ENCODE measurements around the gene S1PR4. TPM values are rescaled to one million over a fixed set of nuclear protein-coding genes. Genes with fewer than 3 reads are reported as not detected.

Gene S1PR4
- total RNA-seq, 4 donors from 2014 or later, result 1.6 to 9.9 (median 2.5) TPM

DNA sequence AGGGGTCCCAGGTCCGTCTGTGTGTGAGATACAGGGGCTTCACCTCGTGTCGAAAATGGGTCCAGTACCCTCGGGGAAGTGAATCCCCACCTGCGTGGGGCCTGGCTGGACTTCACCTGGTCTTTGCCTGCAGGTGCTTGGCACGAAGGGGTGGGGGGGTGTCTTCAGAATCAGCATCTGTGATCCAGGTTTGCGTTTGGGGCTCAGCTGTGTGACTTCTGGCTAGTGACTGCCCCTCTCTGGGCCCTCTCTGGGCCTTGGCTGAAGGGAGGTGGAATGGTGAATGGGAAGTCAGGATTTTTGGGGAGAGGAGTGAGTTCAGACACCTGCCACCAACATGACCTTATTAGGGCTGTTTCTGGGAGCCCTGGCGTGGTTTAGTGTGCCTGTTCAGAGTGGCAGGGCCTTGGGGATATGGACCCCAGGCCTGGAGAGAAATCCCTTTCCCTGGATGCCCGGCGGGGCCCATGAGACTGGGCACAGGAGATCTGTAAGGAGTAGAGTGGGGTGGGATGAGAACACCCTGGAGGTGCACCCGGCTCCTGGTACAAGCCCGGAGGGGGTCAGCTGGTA lies 48.6 kb downstream of the S1PR4 start:
- peaks cover 0 to 16% of the 10 kb centered on the region in 2 donors for H3K27me3 ChIP-seq
- TF ChIP-seq POLR2A (IDR thresholded peaks at IDR 0.05), result no peak
- no peak for TF ChIP-seq CTCF (IDR thresholded peaks at IDR 0.05)

DNA sequence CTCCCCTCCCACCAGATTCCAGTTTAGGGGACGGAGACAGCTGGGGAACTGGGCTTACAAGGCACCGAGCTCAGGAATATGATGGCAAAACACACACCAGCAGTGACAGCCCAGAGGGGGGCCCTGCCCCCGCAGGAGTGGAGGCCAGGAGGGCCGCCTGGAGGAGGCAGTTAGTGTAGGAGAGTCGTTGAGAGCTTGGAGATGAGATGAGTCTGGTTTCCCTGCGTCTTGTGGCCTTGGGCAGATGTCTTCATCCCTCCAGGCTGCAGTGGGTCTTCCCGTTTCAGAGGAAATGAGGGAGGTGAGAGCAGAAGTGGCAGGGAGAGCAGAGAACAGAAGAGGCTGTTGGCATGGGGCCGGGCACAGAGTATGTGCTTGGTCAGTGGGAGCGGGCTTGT lies 50.8 kb downstream of the S1PR4 start:
- Histone ChIP-seq H3K9me3 (no peaks in the 10 kb centered on the region), H3K36me3 (no peaks in the 10 kb centered on the region), H3K4me3 (no peak overlapping the region), H3K27ac (no peak overlapping the region), H3K27me3 (peaks cover 0 to 16% of the 10 kb centered on the region in 2 donors), H3K4me1 (peaks cover 0 to 5% (median 2%) of the 10 kb centered on the region in 4 donors)
- DNase-seq, result no peak
- TF ChIP-seq POLR2A (IDR thresholded peaks at IDR 0.05) (no peak), CTCF (IDR thresholded peaks at IDR 0.05) (no peak)

More for the DNA sequence above, 48.6 kb downstream of the S1PR4 start:
- H3K27ac ChIP-seq, result no peak overlapping the region
- DNase-seq, result no peak
- no peaks in the 10 kb centered on the region for H3K36me3 ChIP-seq
- no peaks in the 10 kb centered on the region for H3K9me3 ChIP-seq
- no peak overlapping the region for H3K4me3 ChIP-seq
- H3K4me1 ChIP-seq, result peaks cover 0 to 5% (median 2%) of the 10 kb centered on the region in 4 donors

Other genes with a start within 250 kb of the S1PR4 start
- gene ZNF77, start 233.8 kb upstream of the S1PR4 start, total RNA-seq, result 1 to 10 TPM; 3.7 to 7.5 (median 5.6) TPM
- gene TLE6, start 201.2 kb upstream of the S1PR4 start, total RNA-seq, result 1 to 10 TPM in 2 of 4 donors, not detected in 2; 1.9 to 2.5 TPM
- gene TLE2, start 149.5 kb upstream of the S1PR4 start, total RNA-seq, result 10 to 100 TPM in 3 of 4 donors, 1 to 10 TPM in 1; 4.6 to 45.2 (median 29.2) TPM
- gene TLE5, start 116.3 kb upstream of the S1PR4 start, total RNA-seq, result 100 to 1,000 TPM; 134 to 366 (median 289) TPM
- gene GNA11, start 84.4 kb upstream of the S1PR4 start, total RNA-seq, result 100 to 1,000 TPM; 120 to 557 (median 456) TPM
- gene GNA15, start 42.7 kb upstream of the S1PR4 start, total RNA-seq, result 10 to 100 TPM in 1 of 4 donors, 1 to 10 TPM in 2, not detected in 1; 1.2 to 12.4 (median 1.5) TPM
- 100 to 1,000 TPM in 3 of 4 donors, 10 to 100 TPM in 1; 84.2 to 126 (median 117) TPM for gene NCLN, start 7.2 kb downstream of the S1PR4 start, total RNA-seq
- gene CELF5, start 45.9 kb downstream of the S1PR4 start, total RNA-seq, result not detected
- gene NFIC, start 187.8 kb downstream of the S1PR4 start, total RNA-seq, result 100 to 1,000 TPM in 1 of 4 donors, 10 to 100 TPM in 3; 34.7 to 191 (median 64.9) TPM

All from Peyer's patch (tissue), 4 donors.